Measurements from ENCODE around the gene CBX1. TPM values are rescaled to one million over a fixed set of nuclear protein-coding genes. Genes with fewer than 3 reads are reported as not detected.
A peak's percentile ranks its signal among the peaks of the same experiment; 100 is the strongest.
"Not testable (repeated sequence)": the region's sequence is repeated elsewhere in the genome, so short reads cannot be mapped to it uniquely, and the experiment has no call there.

The CBX1 gene
- polyA plus RNA-seq, 2 of the 4 experiments (the other 2 are of a cell fraction), result 84.4 to 173 TPM

- ChIA-PET CTCF (interaction anchor here (1.3 to 36.2 kb wide), 6 partner anchors 9 to 521 kb away, joined by 3 to 1398 read pairs (median 25); partner anchors contain the start of genes COPZ2 and NFE2L1), POLR2A (interaction anchor here (1.2 kb wide), 1 partner anchor 23 kb away, joined by 3 read pairs; the partner anchor contains the start of gene NFE2L1)
- WGBS (ENCODE audit: missing lambda C conversion rate), result 65% methylated on average over 2 of the region's 2 CpGs
- DNase-seq (ENCODE audit: low read depth in 1 of 2, low spot score in 1 of 2) (no peak), FAIRE-seq (no peak), ATAC-seq (no peak)
- Histone ChIP-seq H3K4me2 (no peak overlapping the region), H3K27ac (no peak overlapping the region), H3K4me1 (no peaks in the 10 kb centered on the region), H3K4me3 (no peak overlapping the region), H3K9me3 (no peaks in the 10 kb centered on the region)
- TF ChIP-seq EHMT2 (IDR thresholded peaks at IDR 0.05; ENCODE audit: low read depth) (no peak), HOXB5 (CRISPR knock-in tag; IDR thresholded peaks at IDR 0.05) (no peak), ESRRA (IDR thresholded peaks at IDR 0.05; ENCODE audit: borderline replicate concordance, low read length) (no peak), BHLHE40 (IDR thresholded peaks at IDR 0.05; ENCODE audit: low read depth, low read length) (no peak)
- TF ChIP-seq, protein P1, sequence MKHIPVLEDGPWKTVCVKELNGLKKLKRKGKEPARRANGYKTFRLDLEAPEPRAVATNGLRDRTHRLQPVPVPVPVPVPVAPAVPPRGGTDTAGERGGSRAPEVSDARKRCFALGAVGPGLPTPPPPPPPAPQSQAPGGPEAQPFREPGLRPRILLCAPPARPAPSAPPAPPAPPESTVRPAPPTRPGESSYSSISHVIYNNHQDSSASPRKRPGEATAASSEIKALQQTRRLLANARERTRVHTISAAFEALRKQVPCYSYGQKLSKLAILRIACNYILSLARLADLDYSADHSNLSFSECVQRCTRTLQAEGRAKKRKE (CRISPR knock-in tag; IDR thresholded peaks at IDR 0.05; ENCODE audit: low read depth), result no peak
Observed at GRCh38 chr17:48071654-48072053, 29.6 kb downstream of the CBX1 start.

DNA sequence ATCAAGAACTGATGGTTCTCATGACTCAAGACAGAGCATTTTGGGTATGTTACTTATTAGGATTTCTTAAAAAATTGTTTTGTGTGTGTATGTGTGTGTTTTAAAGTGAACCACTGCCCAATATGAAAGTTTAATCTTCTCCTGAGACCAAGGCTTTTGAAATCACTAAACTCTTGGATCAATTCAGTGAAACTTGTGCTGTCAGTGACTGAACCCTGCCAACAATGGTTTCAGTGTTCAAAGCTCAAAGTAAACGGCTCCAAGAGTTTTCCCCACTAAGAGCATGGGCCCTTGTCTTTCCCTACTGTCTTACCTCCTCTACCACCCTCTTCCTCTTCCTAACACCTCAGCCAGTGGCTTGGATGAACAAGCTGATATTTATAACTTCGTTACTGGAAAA, 31.1 kb downstream of the CBX1 start:
- no peaks in the 10 kb centered on the region for H3K4me1 ChIP-seq
- ATAC-seq, result no peak
- TF ChIP-seq, protein P2, sequence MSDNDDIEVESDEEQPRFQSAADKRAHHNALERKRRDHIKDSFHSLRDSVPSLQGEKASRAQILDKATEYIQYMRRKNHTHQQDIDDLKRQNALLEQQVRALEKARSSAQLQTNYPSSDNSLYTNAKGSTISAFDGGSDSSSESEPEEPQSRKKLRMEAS (IDR thresholded peaks at IDR 0.05), result no peak
- FAIRE-seq, result no peak
- no peak overlapping the region for H3K4me3 ChIP-seq
- ChIA-PET CTCF (interaction anchor here (2.2 to 46.6 kb wide), 3 partner anchors 1 to 92 kb away, joined by 6 to 1398 read pairs (median 1398); partner anchors contain the start of genes COPZ2 and NFE2L1), POLR2A (no interaction called here)
- 73% methylated on average over 2 of the region's 2 CpGs for WGBS (ENCODE audit: missing lambda C conversion rate)
- H3K9me3 ChIP-seq, result no peaks in the 10 kb centered on the region
- H3K4me2 ChIP-seq, result no peak overlapping the region
- no peak overlapping the region for H3K27ac ChIP-seq
- no peak for DNase-seq (ENCODE audit: low read depth in 1 of 2, low spot score in 1 of 2)

- DNase-seq (ENCODE audit: low read depth in 1 of 2, low spot score in 1 of 2) (peak; percentile 65 to 76), FAIRE-seq (no peak), ATAC-seq (peak; percentile 90 to 94)
- CTCF ChIA-PET, result interaction anchor here (0.5 to 46.6 kb wide), 11 partner anchors 1 to 1268 kb away, joined by 3 to 1398 read pairs (median 5); partner anchors contain the start of genes COPZ2 and NFE2L1
- Histone ChIP-seq H3K4me1 (no peaks in the 10 kb centered on the region), H3K4me2 (no peak overlapping the region), H3K4me3 (no peak overlapping the region), H3K9me3 (no peaks in the 10 kb centered on the region), H3K27ac (no peak overlapping the region)
- TF ChIP-seq RAD21 (conservative IDR thresholded peaks at IDR 0.05 in 1 of 2, IDR thresholded peaks at IDR 0.05 in 1 of 2) (0 out of 5 replicates have a peak, but pooled peaks of 1 of the 2 experiments have one; percentile 18), JUN (IDR thresholded peaks at IDR 0.05) (no peak)
- 78% methylated on average over 3 of the region's 3 CpGs for WGBS (ENCODE audit: missing lambda C conversion rate)
- POLR2A ChIA-PET, result interaction anchor here (0.7 to 2.3 kb wide), 3 partner anchors 13 to 21 kb away, joined by 3 to 20 read pairs (median 6); partner anchors contain the start of gene NFE2L1
Observed at GRCh38 chr17:48068491-48068961, 32.8 kb downstream of the CBX1 start.

DNA sequence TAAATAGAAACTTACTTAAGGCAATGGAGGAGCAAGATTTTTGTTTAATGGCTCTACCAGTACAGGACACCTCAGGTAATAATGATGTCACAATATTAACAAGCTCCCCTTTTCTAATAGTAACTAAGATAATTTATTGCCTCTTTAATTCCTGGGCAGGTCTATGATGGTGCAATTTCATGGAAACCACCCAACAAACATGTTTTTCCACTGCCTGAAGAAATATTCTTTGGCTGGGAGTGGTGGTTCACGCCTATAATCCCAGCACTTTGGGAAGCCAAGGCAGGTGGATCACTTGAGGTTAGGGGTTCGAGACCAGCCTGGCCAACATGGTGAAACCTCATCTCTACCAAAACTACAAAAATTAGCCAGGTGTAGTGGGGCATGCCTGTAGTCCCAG, 33.5 kb downstream of the CBX1 start:
- not testable (repeated sequence) for H3K4me3 ChIP-seq; FAIRE-seq; DNase-seq (ENCODE audit: low read depth in 1 of 2, low spot score in 1 of 2); H3K4me1 ChIP-seq; H3K27ac ChIP-seq; H3K4me2 ChIP-seq; ATAC-seq; H3K9me3 ChIP-seq
- POLR2A ChIA-PET, result interaction anchor here (1.5 to 2.3 kb wide), 2 partner anchors 12 to 20 kb away, joined by 6 to 20 read pairs; partner anchors contain the start of gene NFE2L1
- 100% methylated on average over 2 of the region's 2 CpGs for WGBS (ENCODE audit: missing lambda C conversion rate)
- CTCF ChIA-PET, result interaction anchor here (0.5 to 46.6 kb wide), 11 partner anchors 2 to 1268 kb away, joined by 3 to 1398 read pairs (median 4); partner anchors contain the start of genes COPZ2 and NFE2L1

GRCh38 chr17:48067245-48067644, 34.0 kb downstream of the CBX1 start:
- ChIA-PET POLR2A (interaction anchor here (2.3 to 3.8 kb wide), 2 partner anchors 12 to 19 kb away, joined by 6 to 34 read pairs; partner anchors contain the start of gene NFE2L1), CTCF (interaction anchor here (0.6 to 46.6 kb wide), 10 partner anchors 2 to 592 kb away, joined by 3 to 1398 read pairs (median 3); partner anchors contain the start of genes COPZ2 and NFE2L1)
- ATAC-seq, result no peak
- H3K27ac ChIP-seq, result no peak overlapping the region
- no peaks in the 10 kb centered on the region for H3K4me1 ChIP-seq
- H3K9me3 ChIP-seq, result no peaks in the 10 kb centered on the region
- WGBS (ENCODE audit: missing lambda C conversion rate), result 98% methylated on average over 3 of the region's 3 CpGs
- no peak for FAIRE-seq
- no peak overlapping the region for H3K4me3 ChIP-seq
- no peak overlapping the region for H3K4me2 ChIP-seq
- DNase-seq (ENCODE audit: low read depth in 1 of 2, low spot score in 1 of 2), result no peak
- no peak for TF ChIP-seq ZNF302 (CRISPR knock-in tag; IDR thresholded peaks at IDR 0.05)
- TF ChIP-seq SREBF2 (IDR thresholded peaks at IDR 0.05), result no peak
- TF ChIP-seq TP53 (CRISPR knock-in tag; IDR thresholded peaks at IDR 0.05), result no peak
- TF ChIP-seq SMC3 (IDR thresholded peaks at IDR 0.05), result no peak
- no peak for TF ChIP-seq EHMT2 (IDR thresholded peaks at IDR 0.05; ENCODE audit: low read depth)
- TF ChIP-seq RARB (CRISPR knock-in tag; IDR thresholded peaks at IDR 0.05), result no peak
- TF ChIP-seq TFCP2L1 (CRISPR knock-in tag; IDR thresholded peaks at IDR 0.05), result no peak
- TF ChIP-seq, protein P3, sequence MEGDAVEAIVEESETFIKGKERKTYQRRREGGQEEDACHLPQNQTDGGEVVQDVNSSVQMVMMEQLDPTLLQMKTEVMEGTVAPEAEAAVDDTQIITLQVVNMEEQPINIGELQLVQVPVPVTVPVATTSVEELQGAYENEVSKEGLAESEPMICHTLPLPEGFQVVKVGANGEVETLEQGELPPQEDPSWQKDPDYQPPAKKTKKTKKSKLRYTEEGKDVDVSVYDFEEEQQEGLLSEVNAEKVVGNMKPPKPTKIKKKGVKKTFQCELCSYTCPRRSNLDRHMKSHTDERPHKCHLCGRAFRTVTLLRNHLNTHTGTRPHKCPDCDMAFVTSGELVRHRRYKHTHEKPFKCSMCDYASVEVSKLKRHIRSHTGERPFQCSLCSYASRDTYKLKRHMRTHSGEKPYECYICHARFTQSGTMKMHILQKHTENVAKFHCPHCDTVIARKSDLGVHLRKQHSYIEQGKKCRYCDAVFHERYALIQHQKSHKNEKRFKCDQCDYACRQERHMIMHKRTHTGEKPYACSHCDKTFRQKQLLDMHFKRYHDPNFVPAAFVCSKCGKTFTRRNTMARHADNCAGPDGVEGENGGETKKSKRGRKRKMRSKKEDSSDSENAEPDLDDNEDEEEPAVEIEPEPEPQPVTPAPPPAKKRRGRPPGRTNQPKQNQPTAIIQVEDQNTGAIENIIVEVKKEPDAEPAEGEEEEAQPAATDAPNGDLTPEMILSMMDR (IDR thresholded peaks at IDR 0.05), result no peak
- no peak for TF ChIP-seq PHF8 (IDR thresholded peaks at IDR 0.05; ENCODE audit: borderline replicate concordance, low read depth)
- TF ChIP-seq, protein P4, sequence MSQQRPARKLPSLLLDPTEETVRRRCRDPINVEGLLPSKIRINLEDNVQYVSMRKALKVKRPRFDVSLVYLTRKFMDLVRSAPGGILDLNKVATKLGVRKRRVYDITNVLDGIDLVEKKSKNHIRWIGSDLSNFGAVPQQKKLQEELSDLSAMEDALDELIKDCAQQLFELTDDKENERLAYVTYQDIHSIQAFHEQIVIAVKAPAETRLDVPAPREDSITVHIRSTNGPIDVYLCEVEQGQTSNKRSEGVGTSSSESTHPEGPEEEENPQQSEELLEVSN (IDR thresholded peaks at IDR 0.05; ENCODE audit: borderline replicate concordance, low read depth), result no peak
- TF ChIP-seq BCL3 (IDR thresholded peaks at IDR 0.05), result no peak
- no peak for TF ChIP-seq KDM5A (IDR thresholded peaks at IDR 0.05)

Data from A549 (cell line).